ENCODE measurements around the gene TMPRSS9.

TMPRSS9 gene

GRCh38 chr19:2438178-2438577 lies 78.1 kb downstream of the TMPRSS9 start:
- Histone ChIP-seq H4K8ac (ENCODE audit: low read depth, low read length) (no peak overlapping the region), H2AFZ (ENCODE audit: low read length) (no peak overlapping the region), H4K91ac (ENCODE audit: low read depth, low read length, poor library complexity) (no peak overlapping the region), H2BK5ac (ENCODE audit: low read length) (peak overlapping the region; percentile 87), H2BK15ac (ENCODE audit: low read length) (no peak overlapping the region), H3K27me3 (ENCODE audit: control insufficient read depth in 3 of 3, insufficient read depth in 3 of 3, low read depth in 1 of 3, low read length in 3 of 3) (no peaks in the 10 kb centered on the region), H3K18ac (ENCODE audit: low read length) (no peak overlapping the region), H3K4me1 (ENCODE audit: control insufficient read depth in 2 of 2, insufficient read depth in 1 of 2, low read depth in 1 of 2, low read length in 2 of 2) (no peaks in the 10 kb centered on the region), H3K14ac (ENCODE audit: low read length) (no peak overlapping the region), H3K4me3 (ENCODE audit: low read length in 2 of 2) (no peak overlapping the region), H3K23ac (ENCODE audit: low read depth, low read length, poor library complexity) (no peak overlapping the region), H2BK120ac (ENCODE audit: low read depth, low read length) (no peak overlapping the region), H3K79me1 (ENCODE audit: low read depth, low read length) (peaks cover 36% of the 10 kb centered on the region), H2AK5ac (ENCODE audit: low read depth, low read length) (no peak overlapping the region), H3K4ac (ENCODE audit: low read length) (no peak overlapping the region), H3K9me3 (replicated peaks in 1 of 2; ENCODE audit: control insufficient read depth in 2 of 2, insufficient read depth in 1 of 2, low read depth in 1 of 2, low read length in 2 of 2) (no peaks in the 10 kb centered on the region), H2BK12ac (ENCODE audit: low read length) (no peak overlapping the region), H3K9ac (ENCODE audit: low read depth, low read length, poor library complexity) (no peak overlapping the region), H3K36me3 (replicated peaks in 1 of 2; ENCODE audit: control insufficient read depth in 2 of 2, insufficient read depth in 2 of 2, low read length in 2 of 2) (peaks cover 55 to 78% of the 10 kb centered on the region in 2 donors), H3K27ac (replicated peaks; ENCODE audit: low read length) (no peak overlapping the region), H3K4me2 (ENCODE audit: insufficient read depth, low read length, poor library complexity, severe bottlenecking) (no peak overlapping the region)
- WGBS, 2 donors (ENCODE audit: extremely low coverage in 2 of 2, insufficient read length in 2 of 2, insufficient replicate concordance in 1 of 2), result no CpG with 5 or more reads among the region's 20 CpGs
- DNase-seq (ENCODE audit: low spot score), result no peak

- Histone ChIP-seq H3K18ac (ENCODE audit: low read length) (no peak overlapping the region), H2AK5ac (ENCODE audit: low read depth, low read length) (no peak overlapping the region), H2AFZ (ENCODE audit: low read length) (no peak overlapping the region), H3K4me2 (ENCODE audit: insufficient read depth, low read length, poor library complexity, severe bottlenecking) (no peak overlapping the region), H4K91ac (ENCODE audit: low read depth, low read length, poor library complexity) (no peak overlapping the region), H3K9me3 (replicated peaks in 1 of 2; ENCODE audit: control insufficient read depth in 2 of 2, insufficient read depth in 1 of 2, low read depth in 1 of 2, low read length in 2 of 2) (no peaks in the 10 kb centered on the region), H3K14ac (ENCODE audit: low read length) (no peak overlapping the region), H3K27ac (replicated peaks; ENCODE audit: low read length) (no peak overlapping the region), H3K4ac (ENCODE audit: low read length) (no peak overlapping the region), H2BK5ac (ENCODE audit: low read length) (no peak overlapping the region), H3K4me1 (ENCODE audit: control insufficient read depth in 2 of 2, insufficient read depth in 1 of 2, low read depth in 1 of 2, low read length in 2 of 2) (no peaks in the 10 kb centered on the region), H3K79me1 (ENCODE audit: low read depth, low read length) (peaks cover 48% of the 10 kb centered on the region), H3K4me3 (ENCODE audit: low read length in 2 of 2) (no peak overlapping the region), H4K8ac (ENCODE audit: low read depth, low read length) (no peak overlapping the region), H2BK12ac (ENCODE audit: low read length) (no peak overlapping the region), H3K9ac (ENCODE audit: low read depth, low read length, poor library complexity) (no peak overlapping the region), H3K36me3 (replicated peaks in 1 of 2; ENCODE audit: control insufficient read depth in 2 of 2, insufficient read depth in 2 of 2, low read length in 2 of 2) (peaks cover 56 to 78% of the 10 kb centered on the region in 2 donors), H2BK15ac (ENCODE audit: low read length) (no peak overlapping the region), H2BK120ac (ENCODE audit: low read depth, low read length) (no peak overlapping the region), H3K23ac (ENCODE audit: low read depth, low read length, poor library complexity) (no peak overlapping the region), H3K27me3 (ENCODE audit: control insufficient read depth in 3 of 3, insufficient read depth in 3 of 3, low read depth in 1 of 3, low read length in 3 of 3) (no peaks in the 10 kb centered on the region)
- 100% methylated on average over 1 of the region's 1 CpG; no CpG with 5 or more reads in 1 of the 2 donors for WGBS, 2 donors (ENCODE audit: extremely low coverage in 2 of 2, insufficient read length in 2 of 2, insufficient replicate concordance in 1 of 2)
- no peak for DNase-seq (ENCODE audit: low spot score)
Observed at GRCh38 chr19:2440515-2440914, 80.5 kb downstream of the TMPRSS9 start.

- no peaks in the 10 kb centered on the region for H3K9me3 ChIP-seq (replicated peaks in 1 of 2; ENCODE audit: control insufficient read depth in 2 of 2, insufficient read depth in 1 of 2, low read depth in 1 of 2, low read length in 2 of 2)
- H3K18ac ChIP-seq (ENCODE audit: low read length), result no peak overlapping the region
- no peak overlapping the region for H4K91ac ChIP-seq (ENCODE audit: low read depth, low read length, poor library complexity)
- peak overlapping the region; percentile 73 for H3K23ac ChIP-seq (ENCODE audit: low read depth, low read length, poor library complexity)
- no peak overlapping the region for H4K8ac ChIP-seq (ENCODE audit: low read depth, low read length)
- H2AK5ac ChIP-seq (ENCODE audit: low read depth, low read length), result no peak overlapping the region
- no peak for DNase-seq (ENCODE audit: low spot score)
- H2BK12ac ChIP-seq (ENCODE audit: low read length), result peak overlapping the region; percentile 94
- peaks cover 48% of the 10 kb centered on the region for H3K79me1 ChIP-seq (ENCODE audit: low read depth, low read length)
- no peaks in the 10 kb centered on the region for H3K27me3 ChIP-seq (ENCODE audit: control insufficient read depth in 3 of 3, insufficient read depth in 3 of 3, low read depth in 1 of 3, low read length in 3 of 3)
- H2BK120ac ChIP-seq (ENCODE audit: low read depth, low read length), result no peak overlapping the region
- H3K4ac ChIP-seq (ENCODE audit: low read length), result peak overlapping the region; percentile 66
- H3K9ac ChIP-seq (ENCODE audit: low read depth, low read length, poor library complexity), result peak overlapping the region; percentile 12
- no peak overlapping the region for H2BK5ac ChIP-seq (ENCODE audit: low read length)
- WGBS, 2 donors (ENCODE audit: extremely low coverage in 2 of 2, insufficient read length in 2 of 2, insufficient replicate concordance in 1 of 2), result no CpG with 5 or more reads among the region's 26 CpGs
- no peak overlapping the region for H3K14ac ChIP-seq (ENCODE audit: low read length)
- peaks cover 56 to 76% of the 10 kb centered on the region in 2 donors for H3K36me3 ChIP-seq (replicated peaks in 1 of 2; ENCODE audit: control insufficient read depth in 2 of 2, insufficient read depth in 2 of 2, low read length in 2 of 2)
- H3K4me2 ChIP-seq (ENCODE audit: insufficient read depth, low read length, poor library complexity, severe bottlenecking), result peak overlapping the region; percentile 2
- H2AFZ ChIP-seq (ENCODE audit: low read length), result no peak overlapping the region
- H3K4me3 ChIP-seq (ENCODE audit: low read length in 2 of 2), result no peak overlapping the region
- H3K27ac ChIP-seq (replicated peaks; ENCODE audit: low read length), result no peak overlapping the region
- no peak overlapping the region for H2BK15ac ChIP-seq (ENCODE audit: low read length)
- no peaks in the 10 kb centered on the region for H3K4me1 ChIP-seq (ENCODE audit: control insufficient read depth in 2 of 2, insufficient read depth in 1 of 2, low read depth in 1 of 2, low read length in 2 of 2)
Observed at GRCh38 chr19:2441096-2441752, 81.2 kb downstream of the TMPRSS9 start.

GRCh38 chr19:2443116-2443784 lies 83.2 kb downstream of the TMPRSS9 start:
- Histone ChIP-seq H3K23ac (ENCODE audit: low read depth, low read length, poor library complexity) (no peak overlapping the region), H3K27me3 (ENCODE audit: control insufficient read depth in 3 of 3, insufficient read depth in 3 of 3, low read depth in 1 of 3, low read length in 3 of 3) (no peaks in the 10 kb centered on the region)
- WGBS, 2 donors (ENCODE audit: extremely low coverage in 2 of 2, insufficient read length in 2 of 2, insufficient replicate concordance in 1 of 2), result no CpG with 5 or more reads among the region's 22 CpGs

More at GRCh38 chr19:2443116-2443784, 83.2 kb downstream of the TMPRSS9 start:
- Histone ChIP-seq H3K4me2 (ENCODE audit: insufficient read depth, low read length, poor library complexity, severe bottlenecking) (no peak overlapping the region), H2BK120ac (ENCODE audit: low read depth, low read length) (no peak overlapping the region), H4K8ac (ENCODE audit: low read depth, low read length) (no peak overlapping the region), H2BK12ac (ENCODE audit: low read length) (no peak overlapping the region), H4K91ac (ENCODE audit: low read depth, low read length, poor library complexity) (no peak overlapping the region), H2AFZ (ENCODE audit: low read length) (no peak overlapping the region), H3K4me3 (ENCODE audit: low read length in 2 of 2) (no peak overlapping the region), H2AK5ac (ENCODE audit: low read depth, low read length) (no peak overlapping the region), H3K18ac (ENCODE audit: low read length) (no peak overlapping the region), H2BK5ac (ENCODE audit: low read length) (no peak overlapping the region), H3K9ac (ENCODE audit: low read depth, low read length, poor library complexity) (no peak overlapping the region), H3K14ac (ENCODE audit: low read length) (no peak overlapping the region), H3K36me3 (replicated peaks in 1 of 2; ENCODE audit: control insufficient read depth in 2 of 2, insufficient read depth in 2 of 2, low read length in 2 of 2) (peaks cover 43 to 71% of the 10 kb centered on the region in 2 donors), H2BK15ac (ENCODE audit: low read length) (no peak overlapping the region), H3K27ac (replicated peaks; ENCODE audit: low read length) (no peak overlapping the region), H3K4me1 (ENCODE audit: control insufficient read depth in 2 of 2, insufficient read depth in 1 of 2, low read depth in 1 of 2, low read length in 2 of 2) (peaks cover 0 to 8% of the 10 kb centered on the region in 2 donors), H3K4ac (ENCODE audit: low read length) (no peak overlapping the region), H3K79me1 (ENCODE audit: low read depth, low read length) (peaks cover 56% of the 10 kb centered on the region), H3K9me3 (replicated peaks in 1 of 2; ENCODE audit: control insufficient read depth in 2 of 2, insufficient read depth in 1 of 2, low read depth in 1 of 2, low read length in 2 of 2) (no peaks in the 10 kb centered on the region)
- no peak for DNase-seq (ENCODE audit: low spot score)
